ENCODE measurements around the gene PIGS.
"Not testable (repeated sequence)": the region's sequence is repeated elsewhere in the genome, so short reads cannot be mapped to it uniquely, and the experiment has no call there.

PIGS gene

GRCh38 chr17:28571361-28572122 lies at the start of gene PIGS:
Gene PIGS (minus strand): TSS chr17:28571524. CDS start chr17:28571496, 28 bp downstream.
- peak; percentile 85 to 91 (median 90) for DNase-seq (ENCODE audit: low read depth in 3 of 3)

GRCh38 chr17:28620010-28620409 lies 48.7 kb upstream of the PIGS start:
- DNase-seq (ENCODE audit: low read depth in 3 of 3), result no peak

- DNase-seq (ENCODE audit: low read depth in 3 of 3), result no peak
Observed at GRCh38 chr17:28618464-28618863, 47.1 kb upstream of the PIGS start.

GRCh38 chr17:28616281-28616680 lies 45.0 kb upstream of the PIGS start:
- no peak for DNase-seq (ENCODE audit: low read depth in 3 of 3)

GRCh38 chr17:28615260-28615940 lies 44.1 kb upstream of the PIGS start:
- no peak for DNase-seq (ENCODE audit: low read depth in 3 of 3)

GRCh38 chr17:28613931-28614381 lies 42.6 kb upstream of the PIGS start, which contains the start of gene RSKR:
Gene RSKR (minus strand): TSS chr17:28614185. CDS start chr17:28614161, 24 bp downstream.
- DNase-seq (ENCODE audit: low read depth in 3 of 3), result no peak

GRCh38 chr17:28612936-28613872 lies 41.9 kb upstream of the PIGS start:
- peak in 1 of 3 donors; percentile 20 for DNase-seq (ENCODE audit: low read depth in 3 of 3)

- DNase-seq (ENCODE audit: low read depth in 3 of 3), result no peak
Observed at GRCh38 chr17:28612531-28612930, 41.2 kb upstream of the PIGS start.

- DNase-seq (ENCODE audit: low read depth in 3 of 3), result no peak
Observed at GRCh38 chr17:28610376-28610775, 39.1 kb upstream of the PIGS start.

- DNase-seq (ENCODE audit: low read depth in 3 of 3), result not testable (repeated sequence)
Observed at GRCh38 chr17:28604031-28604430, 32.7 kb upstream of the PIGS start.

GRCh38 chr17:28599311-28600184 lies 28.2 kb upstream of the PIGS start:
- peak; percentile 47 to 61 (median 55) for DNase-seq (ENCODE audit: low read depth in 3 of 3)

- DNase-seq (ENCODE audit: low read depth in 3 of 3), result peak; percentile 90 to 93 (median 90)
Observed at GRCh38 chr17:28598799-28599310, 27.5 kb upstream of the PIGS start, which contains the start of gene SPAG5. Gene SPAG5 (minus strand): TSS chr17:28599025. CDS start chr17:28598946, 79 bp downstream.

GRCh38 chr17:28598389-28598788 lies 27.1 kb upstream of the PIGS start:
- DNase-seq (ENCODE audit: low read depth in 3 of 3), result no peak

- DNase-seq (ENCODE audit: low read depth in 3 of 3), result no peak
Observed at GRCh38 chr17:28597606-28598383, 26.5 kb upstream of the PIGS start.

- no peak for DNase-seq (ENCODE audit: low read depth in 3 of 3)
Observed at GRCh38 chr17:28592260-28592659, 20.9 kb upstream of the PIGS start.

GRCh38 chr17:28585851-28586250 lies 14.5 kb upstream of the PIGS start:
- DNase-seq (ENCODE audit: low read depth in 3 of 3), result no peak

GRCh38 chr17:28584434-28584833 lies 13.1 kb upstream of the PIGS start:
- DNase-seq (ENCODE audit: low read depth in 3 of 3), result no peak

GRCh38 chr17:28582513-28582912 lies 11.2 kb upstream of the PIGS start:
- no peak for DNase-seq (ENCODE audit: low read depth in 3 of 3)

GRCh38 chr17:28580959-28581358 lies 9.6 kb upstream of the PIGS start:
- no peak for DNase-seq (ENCODE audit: low read depth in 3 of 3)

- DNase-seq (ENCODE audit: low read depth in 3 of 3), result no peak
Observed at GRCh38 chr17:28579526-28579925, 8.2 kb upstream of the PIGS start.
